Body of pancreas (tissue), 4 donors: Measurements from ENCODE around the gene GPR101.

Experiments used
- CTCF ChIP-seq, 7 experiments: fragments of 450-650 bp in 4 of 7; fragments of 200-600 bp in 3 of 7; sonication (generic) in 3 of 7; IDR thresholded peaks; one replicate each; pipeline ENCODE4 v1.5.1; 2016 to 2019; ENCODE audit warnings: antibody characterized with exemption in 7 of 7
- POLR2A ChIP-seq, 3 donors: fragments of 450-650 bp; IDR thresholded peaks; one replicate each; pipeline ENCODE4 v1.6.1; 2016; ENCODE audit warnings: antibody characterized with exemption in 3 of 3, mild to moderate bottlenecking in 2 of 3

DNA sequence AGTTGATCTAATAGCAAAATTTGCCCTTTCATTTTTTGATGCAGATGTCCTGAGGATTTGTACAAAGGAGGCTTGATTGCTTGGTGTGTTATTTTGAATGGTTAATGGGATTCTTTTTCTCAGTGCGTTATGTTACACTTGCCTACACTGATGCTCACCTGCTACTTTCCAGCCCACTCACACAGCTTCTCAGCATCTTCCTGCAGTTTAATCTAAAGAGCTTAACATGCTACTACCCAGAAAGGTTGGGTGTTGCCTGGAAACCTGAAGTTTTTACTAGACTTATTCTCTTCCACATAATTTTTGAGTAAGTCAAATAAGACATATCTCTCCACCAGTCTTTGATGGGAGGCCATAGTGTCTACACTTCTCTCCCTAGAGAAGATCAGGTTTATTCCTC is 9.9 kb upstream of the GPR101 start:
- TF ChIP-seq CTCF (IDR thresholded peaks at IDR 0.05) (no peak), POLR2A (IDR thresholded peaks at IDR 0.05) (no peak)
